Stimulated activated CD4-positive, alpha-beta T cell treated with anti-CD3 and anti-CD28 coated beads, Interleukin-2, amount 100 ng/mL, for 24 hours (primary cell): Measurements from ENCODE around the gene ERCC6L.

ENCODE experiments used
- DNase-seq, 2 donors: peaks; one replicate each; pipeline ENCODE4 v3.0.0-alpha.2; 2020

Gene ERCC6L, protein sequence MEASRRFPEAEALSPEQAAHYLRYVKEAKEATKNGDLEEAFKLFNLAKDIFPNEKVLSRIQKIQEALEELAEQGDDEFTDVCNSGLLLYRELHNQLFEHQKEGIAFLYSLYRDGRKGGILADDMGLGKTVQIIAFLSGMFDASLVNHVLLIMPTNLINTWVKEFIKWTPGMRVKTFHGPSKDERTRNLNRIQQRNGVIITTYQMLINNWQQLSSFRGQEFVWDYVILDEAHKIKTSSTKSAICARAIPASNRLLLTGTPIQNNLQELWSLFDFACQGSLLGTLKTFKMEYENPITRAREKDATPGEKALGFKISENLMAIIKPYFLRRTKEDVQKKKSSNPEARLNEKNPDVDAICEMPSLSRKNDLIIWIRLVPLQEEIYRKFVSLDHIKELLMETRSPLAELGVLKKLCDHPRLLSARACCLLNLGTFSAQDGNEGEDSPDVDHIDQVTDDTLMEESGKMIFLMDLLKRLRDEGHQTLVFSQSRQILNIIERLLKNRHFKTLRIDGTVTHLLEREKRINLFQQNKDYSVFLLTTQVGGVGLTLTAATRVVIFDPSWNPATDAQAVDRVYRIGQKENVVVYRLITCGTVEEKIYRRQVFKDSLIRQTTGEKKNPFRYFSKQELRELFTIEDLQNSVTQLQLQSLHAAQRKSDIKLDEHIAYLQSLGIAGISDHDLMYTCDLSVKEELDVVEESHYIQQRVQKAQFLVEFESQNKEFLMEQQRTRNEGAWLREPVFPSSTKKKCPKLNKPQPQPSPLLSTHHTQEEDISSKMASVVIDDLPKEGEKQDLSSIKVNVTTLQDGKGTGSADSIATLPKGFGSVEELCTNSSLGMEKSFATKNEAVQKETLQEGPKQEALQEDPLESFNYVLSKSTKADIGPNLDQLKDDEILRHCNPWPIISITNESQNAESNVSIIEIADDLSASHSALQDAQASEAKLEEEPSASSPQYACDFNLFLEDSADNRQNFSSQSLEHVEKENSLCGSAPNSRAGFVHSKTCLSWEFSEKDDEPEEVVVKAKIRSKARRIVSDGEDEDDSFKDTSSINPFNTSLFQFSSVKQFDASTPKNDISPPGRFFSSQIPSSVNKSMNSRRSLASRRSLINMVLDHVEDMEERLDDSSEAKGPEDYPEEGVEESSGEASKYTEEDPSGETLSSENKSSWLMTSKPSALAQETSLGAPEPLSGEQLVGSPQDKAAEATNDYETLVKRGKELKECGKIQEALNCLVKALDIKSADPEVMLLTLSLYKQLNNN

DNA sequence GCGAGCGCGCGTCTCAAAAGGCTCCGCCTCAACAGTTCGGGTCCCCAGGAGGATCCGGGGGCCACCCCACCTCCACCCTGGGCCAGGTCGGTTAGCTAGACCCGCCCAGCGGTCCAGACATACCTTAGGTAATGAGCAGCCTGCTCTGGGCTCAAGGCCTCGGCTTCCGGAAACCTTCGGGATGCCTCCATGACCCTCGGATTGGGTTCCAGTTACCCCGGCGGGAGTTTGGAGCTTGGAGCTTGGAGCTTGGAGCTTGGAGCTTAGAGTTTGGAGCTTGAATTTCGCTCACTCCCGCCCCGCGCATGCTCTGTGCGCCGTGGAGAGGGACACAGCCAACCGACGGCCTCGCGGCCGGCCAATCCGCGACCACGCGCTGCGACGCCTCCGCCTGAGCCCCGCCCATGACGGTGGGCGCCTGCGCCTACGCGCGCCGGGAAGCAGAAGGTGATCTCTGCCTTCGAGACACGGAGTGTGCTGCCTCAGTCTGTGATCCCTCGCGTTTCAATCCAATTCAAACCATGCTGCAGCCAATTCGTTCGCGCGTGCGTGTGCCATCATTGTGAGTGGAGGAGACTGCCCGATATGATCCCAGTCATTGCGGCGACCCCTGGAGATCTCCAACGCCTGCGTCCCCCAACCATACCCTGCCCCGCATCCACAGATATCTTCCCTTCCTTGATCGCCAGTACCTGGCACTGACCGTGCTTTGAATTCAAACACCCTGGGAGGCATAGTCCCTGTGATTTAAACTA, at the start of gene ERCC6L:
TSS of gene ERCC6L (minus strand) at position 307 of the 755 bp plus-strand sequence. CDS start at position 191, 116 bp downstream.
- DNase-seq: peak; percentile 81 to 88

DNA sequence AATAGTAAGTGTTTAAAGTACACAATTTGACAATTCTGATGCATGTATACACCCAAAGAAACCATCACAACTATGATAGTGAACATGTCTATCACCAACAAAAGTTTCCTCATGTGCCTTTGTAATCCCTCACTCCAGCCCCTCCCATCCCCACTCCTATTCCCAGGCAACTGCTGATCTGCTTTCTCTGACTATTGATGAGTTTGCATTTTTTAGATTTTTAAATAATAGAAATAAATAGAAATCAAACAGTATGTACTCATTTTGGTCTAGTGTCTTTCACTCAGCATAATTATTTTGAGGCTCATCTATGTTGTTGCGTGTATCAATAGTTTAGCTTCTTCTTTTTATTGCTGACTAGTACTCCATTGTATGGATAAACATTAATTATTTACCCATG, 43.5 kb upstream of the ERCC6L start:
- DNase-seq: no peak

DNA sequence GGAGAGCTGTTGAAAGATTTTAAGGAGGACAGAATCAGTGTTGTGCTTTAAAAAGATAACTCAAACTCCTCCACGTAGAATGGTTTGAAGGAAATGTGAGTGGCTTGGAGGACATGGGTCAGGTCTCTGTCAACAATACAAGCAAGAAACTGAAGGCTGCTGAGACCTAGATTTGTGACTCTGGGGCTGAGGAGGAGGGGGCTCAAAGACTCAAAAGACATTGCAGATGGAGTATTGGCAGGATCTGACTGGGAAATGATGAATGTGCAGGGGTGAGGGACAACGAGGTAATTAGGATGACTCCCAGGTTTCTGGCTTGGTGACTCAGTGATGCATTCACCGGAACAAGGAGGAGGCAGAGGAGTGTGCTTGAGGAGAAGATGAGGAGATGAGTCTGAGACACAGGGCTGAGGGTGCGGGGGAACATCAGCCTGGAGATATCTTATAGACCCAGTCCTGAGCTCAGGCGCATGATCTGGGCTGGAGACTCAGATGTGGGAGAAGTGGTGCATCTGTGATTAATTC, 41.6 kb upstream of the ERCC6L start:
- no peak for DNase-seq

DNA sequence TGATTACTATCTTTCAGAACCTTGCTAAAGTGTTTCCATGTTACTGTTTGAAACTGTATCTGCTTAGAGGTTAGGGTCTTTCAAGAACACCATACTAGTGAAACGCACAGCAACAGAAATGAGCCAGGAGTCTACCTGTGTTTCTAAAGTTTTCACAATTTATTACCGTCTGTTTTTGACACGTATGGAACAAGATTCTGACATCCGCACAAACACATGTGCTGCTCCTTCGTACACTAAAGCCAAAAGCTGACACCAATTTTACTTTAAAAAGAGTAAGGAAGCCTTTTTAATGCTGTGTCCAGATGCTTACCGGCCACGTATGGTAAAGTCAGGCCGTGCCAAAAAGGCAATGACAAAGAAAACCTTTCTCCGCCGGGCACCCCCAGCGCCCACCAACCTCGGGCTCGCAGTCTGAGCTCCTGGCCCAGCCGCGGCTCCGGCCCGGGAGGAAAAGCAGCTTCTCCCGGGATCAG, 37.7 kb upstream of the ERCC6L start:
- DNase-seq: no peak

DNA sequence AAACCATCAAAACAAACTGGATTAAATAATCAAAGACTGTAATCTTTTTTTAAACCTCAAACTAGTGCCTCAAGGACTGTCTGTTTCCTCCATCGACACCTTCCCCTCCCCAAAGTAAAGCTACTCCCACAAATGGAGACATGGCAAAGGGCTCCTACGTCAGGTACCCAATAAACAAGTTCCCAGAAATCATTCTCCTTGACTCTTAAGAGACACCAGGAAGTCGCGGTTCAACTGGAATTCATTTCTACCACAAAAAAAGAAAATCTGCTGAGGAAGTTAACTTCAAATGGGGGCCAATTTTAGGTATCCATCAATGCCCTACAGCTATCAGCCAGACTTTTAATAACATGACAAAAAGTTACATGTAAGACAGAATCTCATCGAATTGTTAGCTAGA, 35.7 kb upstream of the ERCC6L start:
- DNase-seq: no peak

DNA sequence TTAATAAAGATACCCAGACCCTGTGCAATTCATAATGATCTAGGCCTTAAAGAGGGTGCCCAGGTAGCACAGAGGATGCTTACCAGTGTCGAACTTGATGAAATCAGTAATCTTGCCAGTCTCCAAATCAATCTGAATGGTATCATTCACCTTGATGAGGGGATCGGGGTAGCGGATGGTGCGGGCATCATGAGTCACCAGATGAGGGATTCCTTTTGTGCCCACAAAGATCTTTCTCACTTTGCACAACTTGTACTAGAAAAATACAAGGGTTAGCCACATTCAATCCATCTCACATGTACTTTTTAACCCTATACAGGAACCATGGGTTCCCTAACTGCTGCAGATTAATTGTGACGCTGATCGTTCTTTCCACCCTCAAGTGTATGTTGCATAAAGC, 34.9 kb upstream of the ERCC6L start:
- no peak for DNase-seq

DNA sequence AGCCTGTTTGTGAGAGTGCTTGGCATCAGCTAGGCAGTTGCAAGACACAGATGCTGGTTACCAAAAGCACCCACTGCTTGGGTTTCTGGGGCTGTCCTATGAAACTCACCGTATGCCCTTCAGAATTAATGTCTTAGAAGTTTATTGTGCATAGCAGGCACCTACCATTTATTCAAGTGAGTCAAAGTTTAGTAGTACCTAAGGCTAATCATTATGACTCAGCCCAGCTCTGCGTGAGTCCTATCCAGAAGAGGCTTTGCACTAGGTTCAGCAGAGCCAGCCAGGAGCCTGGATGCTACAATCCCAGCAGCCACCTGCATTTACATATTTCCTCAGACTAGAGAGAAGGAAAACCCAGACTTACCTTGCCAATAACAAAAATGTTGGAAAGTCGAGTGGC, 34.0 kb upstream of the ERCC6L start:
- no peak for DNase-seq

DNA sequence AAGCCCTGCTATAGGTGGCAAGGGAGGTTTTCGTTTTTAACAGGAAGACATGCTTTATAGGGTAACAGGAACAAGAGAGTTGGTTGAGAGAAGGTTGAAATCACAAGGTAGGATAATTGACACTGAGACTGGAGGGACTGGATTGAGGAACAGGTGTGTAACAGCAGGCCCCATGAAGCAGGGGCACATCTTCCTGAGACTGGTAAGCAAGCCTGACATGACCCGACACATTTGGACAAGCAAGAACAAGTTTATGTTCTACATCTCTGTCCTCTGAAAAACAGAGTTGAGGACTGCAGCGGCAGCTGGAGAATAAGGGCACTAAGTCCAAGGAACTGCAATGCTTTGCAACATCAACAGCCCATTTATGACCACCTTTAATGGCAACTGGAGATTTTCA, 33.0 kb upstream of the ERCC6L start:
- no peak for DNase-seq

DNA sequence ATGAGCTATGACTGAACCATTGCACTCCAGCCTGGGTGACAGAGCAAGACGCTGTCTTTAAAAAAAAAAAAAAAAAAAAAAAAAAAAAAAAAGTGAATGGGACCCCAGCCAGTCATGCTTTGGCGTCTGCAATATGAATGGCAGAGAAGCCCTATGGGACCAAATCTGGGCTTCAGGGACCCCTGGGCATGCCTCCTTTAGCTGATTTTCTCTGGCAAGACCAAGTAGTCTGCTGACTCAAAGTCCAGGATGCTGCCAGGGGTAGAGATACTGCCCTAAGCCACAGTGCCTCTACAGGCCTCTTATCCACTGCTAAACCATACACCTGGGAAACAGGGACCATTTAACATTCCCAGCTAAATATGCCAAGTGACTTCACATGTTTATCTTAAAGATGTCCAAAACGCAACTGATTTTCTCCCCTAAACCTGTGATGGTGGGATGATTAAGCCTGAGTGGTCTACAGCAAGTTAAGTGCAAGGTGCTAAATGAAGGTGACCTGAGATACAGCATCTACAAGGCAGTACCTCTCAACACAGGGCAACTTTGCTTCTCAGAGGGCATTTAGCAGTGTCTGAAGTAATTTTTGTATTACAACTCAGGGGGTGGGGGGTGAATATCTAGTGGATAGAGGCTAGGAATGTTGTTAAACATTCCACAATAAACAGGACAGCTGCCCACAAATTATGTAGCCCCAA, 32.4 kb upstream of the ERCC6L start:
- DNase-seq: no peak

DNA sequence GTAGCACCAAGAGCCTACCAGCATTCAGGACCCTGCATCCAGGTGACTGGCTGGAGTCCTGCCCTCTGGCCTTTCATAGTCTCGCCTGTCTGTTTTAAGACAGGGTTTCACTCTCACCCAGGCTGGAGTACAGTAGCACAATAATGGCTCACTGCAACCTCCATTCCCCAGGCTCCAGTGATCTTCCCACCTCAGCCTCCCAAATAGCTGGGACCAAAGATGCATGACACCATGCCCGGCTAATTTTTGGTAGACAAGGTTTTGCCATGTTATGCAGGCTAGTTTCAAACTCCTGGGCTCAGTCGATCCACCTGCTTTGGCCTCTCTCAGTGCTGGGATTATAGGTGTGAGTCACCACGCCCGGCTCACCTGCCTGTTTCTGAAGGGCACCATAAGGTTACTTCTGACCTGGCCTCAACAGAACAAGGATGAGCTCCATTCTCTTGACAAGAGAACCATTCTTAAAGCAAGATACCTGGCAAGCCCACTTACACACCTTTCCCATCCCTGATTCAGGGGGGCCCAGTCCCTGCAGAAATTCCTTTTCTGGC, 31.6 kb upstream of the ERCC6L start:
- no peak for DNase-seq

DNA sequence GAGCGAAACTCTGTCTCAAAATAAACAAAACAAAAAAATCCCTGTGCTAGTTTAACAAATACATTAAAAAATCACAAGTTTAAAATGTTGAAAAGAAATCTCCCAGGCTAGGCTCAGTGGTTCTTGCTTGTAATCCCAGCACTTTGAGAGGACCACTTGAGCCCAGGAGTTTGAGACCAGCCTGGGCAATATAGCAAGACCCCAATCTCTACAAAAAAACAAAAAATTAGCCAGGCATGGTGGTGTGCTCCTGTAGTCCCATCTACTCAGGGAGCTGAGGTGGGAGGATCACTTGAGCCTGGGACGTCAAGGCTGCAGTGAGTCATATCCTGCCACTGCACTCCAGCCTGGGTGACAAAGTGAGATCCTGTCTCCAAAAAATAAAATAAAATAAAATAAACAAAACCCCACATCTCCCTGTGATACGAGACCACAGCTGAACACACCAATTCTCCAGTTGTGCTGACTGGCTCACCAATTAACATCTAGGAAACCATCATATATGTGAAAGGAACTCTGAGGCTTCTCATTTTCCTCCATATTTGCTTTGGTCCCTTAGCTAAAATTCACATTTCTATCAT, 30.9 kb upstream of the ERCC6L start:
- peak in 1 of 2 donors; percentile 41 for DNase-seq

DNA sequence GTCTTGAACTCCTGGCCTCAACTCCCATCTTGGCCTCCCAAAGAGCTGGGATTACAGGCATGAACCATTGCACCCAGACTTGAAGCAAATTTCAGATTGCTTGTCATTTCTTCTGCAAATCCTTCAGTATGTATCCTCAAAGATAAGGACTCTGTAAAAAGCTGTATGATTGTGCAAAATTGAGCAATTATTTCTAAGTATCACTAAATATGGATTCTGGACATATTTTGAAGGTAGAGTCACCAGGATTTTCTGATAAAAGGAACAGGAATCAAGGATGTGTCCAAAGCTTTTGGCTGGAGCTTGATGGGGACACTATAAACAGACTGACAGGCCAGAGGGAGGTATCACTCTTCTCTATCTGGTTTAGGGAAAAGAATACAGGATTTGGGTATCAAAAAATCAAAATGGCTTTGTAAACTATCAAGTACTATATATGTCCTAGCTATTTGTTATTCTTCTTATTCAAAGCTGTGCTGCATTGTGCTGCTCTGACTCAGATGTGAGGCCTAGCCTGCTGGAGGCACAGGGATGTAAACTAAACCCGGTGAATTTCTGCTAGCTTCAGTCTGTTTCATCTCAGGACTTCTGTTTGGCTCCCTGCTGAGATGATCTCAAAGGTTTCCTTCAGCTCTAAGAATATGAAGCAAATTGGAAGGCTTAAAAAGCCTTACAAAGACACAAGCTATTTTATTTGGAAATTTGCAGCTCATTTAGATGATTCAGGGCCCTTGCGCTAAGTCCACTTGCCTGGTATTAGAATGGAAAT, 30.0 kb upstream of the ERCC6L start:
- DNase-seq: no peak

DNA sequence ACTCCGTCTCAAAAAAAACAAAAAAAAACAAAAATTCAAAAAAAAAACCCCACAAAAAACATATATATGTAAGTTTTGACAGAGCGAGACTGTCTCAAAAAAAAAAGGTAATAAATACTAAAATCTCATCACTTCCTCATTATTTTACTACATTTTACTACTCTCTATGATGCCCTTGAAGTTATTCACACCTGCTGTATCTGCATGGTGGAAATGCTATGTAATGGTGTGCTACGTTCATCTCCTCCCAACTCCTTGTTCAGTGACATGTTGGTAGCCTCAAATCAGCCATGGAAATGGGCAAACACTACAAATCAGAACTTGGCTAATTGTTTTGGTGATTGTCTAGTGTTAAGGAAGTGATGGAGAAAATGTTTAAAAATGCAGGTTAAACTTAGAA, 26.4 kb upstream of the ERCC6L start:
- no peak for DNase-seq

DNA sequence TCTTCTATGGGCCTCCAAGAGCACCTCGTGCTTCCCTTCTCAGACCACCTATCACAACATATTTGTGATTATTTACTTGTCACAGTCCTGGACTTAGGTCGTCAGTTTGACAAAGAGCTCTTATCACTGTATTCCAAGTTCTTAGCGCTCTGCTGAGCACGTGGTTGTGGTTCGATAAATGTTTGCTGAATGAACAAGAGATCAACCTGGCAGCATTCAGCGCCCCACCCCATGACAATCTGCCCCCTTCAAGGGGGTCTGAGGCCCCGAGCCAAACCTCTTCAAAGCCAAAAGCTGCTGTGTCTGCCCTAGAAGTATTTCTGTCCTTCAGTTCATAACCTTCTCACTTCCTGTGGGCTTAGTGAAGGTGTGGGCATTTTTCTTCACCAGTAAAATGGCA, 23.2 kb upstream of the ERCC6L start:
- no peak for DNase-seq

DNA sequence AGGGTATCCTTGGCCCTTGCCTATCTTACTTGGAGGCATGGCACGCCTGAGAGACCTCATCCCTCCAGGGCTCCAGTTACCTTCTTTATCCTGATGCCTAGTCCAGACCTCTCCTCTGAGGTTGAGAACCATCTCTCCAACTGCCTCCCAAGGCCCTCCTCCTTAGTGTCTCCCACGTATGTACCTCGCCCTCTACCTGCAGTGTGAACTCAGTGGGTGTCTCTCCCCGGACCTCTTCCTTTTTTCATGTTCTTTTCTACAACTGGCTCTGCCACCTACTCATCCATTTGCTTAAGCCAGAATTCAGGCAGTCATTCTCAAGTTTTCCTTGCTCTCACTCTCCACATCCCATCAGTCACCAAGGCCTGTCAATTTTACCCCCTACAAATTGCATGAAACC, 21.6 kb upstream of the ERCC6L start:
- DNase-seq: no peak

DNA sequence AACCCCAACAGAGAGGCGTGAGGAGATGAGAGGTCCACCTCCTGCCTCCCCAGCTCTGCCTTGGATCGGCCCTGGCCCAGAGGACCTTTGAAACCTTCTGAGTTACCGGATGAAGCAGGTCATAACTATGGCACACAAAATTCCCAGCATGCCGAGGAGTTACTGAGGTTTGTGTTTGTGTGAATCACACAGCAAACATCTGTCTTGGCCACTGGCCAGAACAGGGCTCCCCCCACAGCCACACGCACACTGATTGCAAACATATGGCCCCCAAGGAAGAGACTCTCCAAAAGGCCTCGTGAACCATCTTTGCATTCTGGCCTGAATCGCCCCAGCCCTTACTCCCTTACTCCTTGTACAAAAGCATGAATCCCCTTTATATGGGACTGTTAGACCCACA, 19.3 kb upstream of the ERCC6L start:
- DNase-seq: no peak

DNA sequence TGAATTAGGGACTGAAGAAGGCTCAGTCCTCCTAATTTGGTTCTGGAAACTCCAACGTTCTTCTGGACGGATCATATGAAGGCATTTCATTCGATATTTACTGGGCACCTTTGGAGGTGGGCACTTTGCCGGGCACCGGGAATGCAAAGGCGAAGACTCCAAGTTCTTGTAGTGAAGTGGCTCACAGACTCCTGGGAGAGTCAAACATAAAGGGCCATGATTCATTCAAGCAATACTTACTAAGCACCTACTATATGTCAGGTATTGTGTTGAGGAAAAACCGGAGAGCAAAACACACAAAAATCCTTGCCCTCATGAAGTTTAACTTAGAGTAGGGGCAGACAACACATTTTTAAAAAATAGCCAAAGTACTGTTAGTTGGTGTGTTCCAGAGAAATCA, 17.0 kb upstream of the ERCC6L start:
- DNase-seq: no peak

DNA sequence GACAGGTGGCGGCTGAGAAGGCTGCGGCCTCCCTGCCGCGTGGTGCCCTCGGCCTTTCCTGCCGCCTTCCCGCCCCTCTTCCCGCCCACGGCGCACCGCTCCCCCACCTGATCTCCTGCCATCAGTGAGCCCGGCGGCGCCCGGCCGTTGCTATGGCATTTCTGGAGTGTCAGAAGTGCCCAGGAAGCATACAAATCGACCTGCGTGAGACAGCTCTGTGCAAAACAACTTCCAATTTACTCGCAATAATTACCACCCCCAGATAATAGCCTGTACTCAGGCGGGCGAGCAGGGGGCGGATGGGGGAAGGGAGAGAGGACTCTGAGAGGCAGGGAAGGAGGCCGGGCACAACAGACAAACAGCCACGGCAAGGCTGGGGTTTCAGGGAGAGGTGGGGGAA, 16.6 kb upstream of the ERCC6L start:
- DNase-seq: no peak

DNA sequence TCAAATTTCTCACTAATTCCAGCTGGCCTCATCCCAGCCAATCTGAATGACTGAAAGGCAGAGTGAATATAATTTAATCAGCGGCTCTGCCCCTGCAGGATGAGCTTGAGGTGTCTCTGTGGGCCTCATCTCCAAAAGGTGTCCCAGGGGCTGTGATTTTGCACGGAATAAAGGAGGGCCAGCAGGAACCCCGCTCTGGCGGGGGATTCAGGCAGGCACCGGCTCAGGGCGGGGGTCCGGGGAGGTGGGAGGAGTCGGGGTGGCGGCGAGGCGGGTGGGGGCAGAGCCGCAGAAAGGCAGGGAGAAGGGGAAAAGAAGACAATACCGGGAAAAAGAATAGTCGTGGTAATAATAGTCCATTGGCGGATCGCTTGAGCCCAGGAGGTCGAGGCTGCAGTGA, 16.0 kb upstream of the ERCC6L start:
- DNase-seq: no peak

DNA sequence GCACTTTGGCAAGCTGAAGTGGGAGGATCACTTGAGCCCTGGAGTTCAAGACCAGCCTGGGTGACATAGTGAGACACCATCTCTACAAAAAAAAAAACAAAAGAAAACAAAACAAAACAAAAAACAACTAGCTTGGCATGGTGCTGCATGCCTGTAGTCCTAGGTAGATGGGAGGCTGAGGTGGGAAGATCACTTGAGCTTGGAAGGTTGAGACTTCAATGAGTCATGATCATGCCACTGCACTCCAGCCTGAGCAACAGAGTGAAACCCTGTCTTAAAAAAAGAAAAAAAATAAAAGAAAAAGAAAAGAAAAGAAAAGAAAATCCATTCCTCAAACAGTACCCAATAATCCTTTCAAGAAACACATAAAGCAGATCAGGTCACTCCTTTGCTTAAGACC, 14.9 kb upstream of the ERCC6L start:
- DNase-seq: no peak
